Measurements from ENCODE around the gene DCTN2. TPM values are rescaled to one million over a fixed set of nuclear protein-coding genes. Genes with fewer than 3 reads are reported as not detected.

Gene DCTN2
- total RNA-seq, 2 donors from 2014 or later = 131 to 139 TPM

GRCh38 chr12:57523706-57524614 lies 23.0 kb downstream of the DCTN2 start:
- intact Hi-C loops (cut with DNase I) = loop anchor here (5.0 kb wide), 1 partner anchor 323 kb away; the partner anchor contains the start of gene CTDSP2
- peak overlapping the region; percentile 58 for H3K4me3 ChIP-seq
- DNase-seq = no peak
- H3K36me3 ChIP-seq = peaks cover 15% of the 10 kb centered on the region
- H3K27me3 ChIP-seq = no peaks in the 10 kb centered on the region
- H3K9me3 ChIP-seq = no peaks in the 10 kb centered on the region
- TF ChIP-seq CTCF (IDR thresholded peaks at IDR 0.05) = no peak
- H3K4me1 ChIP-seq = peaks cover 22% of the 10 kb centered on the region
- peak overlapping the region; percentile 75 to 80 for H3K9ac ChIP-seq (ENCODE audit: low read depth in 2 of 2, low read length in 2 of 2)
- H3K27ac ChIP-seq = peak overlapping the region; percentile 98

GRCh38 chr12:57522887-57523705 lies 23.9 kb downstream of the DCTN2 start:
- Histone ChIP-seq H3K4me1 (peaks cover 31% of the 10 kb centered on the region), H3K36me3 (peaks cover 15% of the 10 kb centered on the region), H3K4me3 (peak overlapping the region; percentile 58), H3K9ac (ENCODE audit: low read depth in 2 of 2, low read length in 2 of 2) (peak overlapping the region; percentile 75 to 80), H3K9me3 (no peaks in the 10 kb centered on the region), H3K27me3 (no peaks in the 10 kb centered on the region), H3K27ac (peak overlapping the region; percentile 98)
- intact Hi-C loops (cut with DNase I) = loop anchor here (5.0 kb wide), 1 partner anchor 324 kb away; the partner anchor contains the start of gene CTDSP2
- no peak for TF ChIP-seq CTCF (IDR thresholded peaks at IDR 0.05)
- peak; percentile 65 for DNase-seq

GRCh38 chr12:57522011-57522886 lies 24.7 kb downstream of the DCTN2 start, which contains the start of gene MBD6:
Gene MBD6 (plus strand): TSS chr12:57522824. CDS start chr12:57524304, 1,480 bp downstream.
- peak within 1 kb of the TSS; percentile 58 for H3K4me3 ChIP-seq
- intact Hi-C loops (cut with DNase I) = loop anchor here (5.0 kb wide), 1 partner anchor 325 kb away; the partner anchor contains the start of gene CTDSP2
- peak; percentile 92 for DNase-seq
- H3K9ac ChIP-seq (ENCODE audit: low read depth in 2 of 2, low read length in 2 of 2) = peak within 1 kb of the TSS; percentile 80 to 90
- peak within 1 kb of the TSS; percentile 98 for H3K27ac ChIP-seq
- no peak for TF ChIP-seq CTCF (IDR thresholded peaks at IDR 0.05)
- no peaks in the 10 kb centered on the region for H3K27me3 ChIP-seq
- peaks cover 33% of the 10 kb centered on the region for H3K4me1 ChIP-seq
- H3K9me3 ChIP-seq = no peaks in the 10 kb centered on the region
- H3K36me3 ChIP-seq = peaks cover 11% of the 10 kb centered on the region

- peaks cover 14% of the 10 kb centered on the region for H3K36me3 ChIP-seq
- intact Hi-C loops (cut with DNase I) = loop anchor here (5.0 kb wide), 1 partner anchor 326 kb away; the partner anchor contains the start of gene CTDSP2
- peaks cover 33% of the 10 kb centered on the region for H3K4me1 ChIP-seq
These were observed 25.4 kb downstream of the DCTN2 start for GRCh38 chr12:57521525-57522010.

More at GRCh38 chr12:57521525-57522010, 25.4 kb downstream of the DCTN2 start:
- Histone ChIP-seq H3K9me3 (no peaks in the 10 kb centered on the region), H3K4me3 (peak overlapping the region; percentile 58), H3K27me3 (no peaks in the 10 kb centered on the region), H3K27ac (peak overlapping the region; percentile 98), H3K9ac (ENCODE audit: low read depth in 2 of 2, low read length in 2 of 2) (peak overlapping the region; percentile 79 to 90)
- no peak for TF ChIP-seq CTCF (IDR thresholded peaks at IDR 0.05)
- peak; percentile 60 for DNase-seq
